ENCODE data around the gene RIPK1.

- TF ChIP-seq CTCF (IDR thresholded peaks at IDR 0.05; ENCODE audit: insufficient read depth, low read length, poor library complexity, severe bottlenecking) (no peak), EZH2phosphoT487 (conservative IDR thresholded peaks at IDR 0.05; ENCODE audit: low read length) (no peak)
Measured at GRCh38 chr6:3061501-3061941, 6.8 kb upstream of the RIPK1 start.

All from SU-DHL-6 (cell line).